GM18858 (cell line): ENCODE data around the gene DNHD1.

Experiments
- ATAC-seq: cut with Tn5 transposase; IDR thresholded peaks from one replicate; pipeline ENCODE4 v1.9.1; 2021; ENCODE audit not compliant: unreplicated experiment

Gene DNHD1

DNA sequence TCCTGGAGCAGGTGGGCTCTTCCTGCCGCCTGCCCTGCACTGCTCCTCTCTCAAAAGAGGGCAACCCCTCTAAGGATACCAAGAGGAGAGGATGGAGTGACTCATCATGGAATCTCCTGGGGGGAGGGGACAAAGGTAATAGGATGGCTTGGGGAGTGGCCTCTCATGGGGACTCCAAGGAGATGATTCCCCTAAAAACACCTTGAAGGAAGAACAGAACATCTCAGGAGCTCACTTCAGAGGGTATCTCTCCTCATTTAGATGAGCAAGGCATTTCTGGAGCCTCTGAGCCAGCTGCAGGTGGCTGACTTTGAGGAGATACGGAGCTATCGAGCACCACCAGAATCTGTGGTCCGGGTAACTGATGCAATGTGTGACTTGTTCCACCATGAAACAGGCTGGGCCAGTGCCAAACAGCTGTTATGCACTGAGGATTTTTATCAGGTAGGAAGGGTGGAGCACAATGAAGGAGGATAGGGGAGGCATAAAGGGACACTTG is 66.1 kb downstream of the DNHD1 start:
- ATAC-seq = no peak

- ATAC-seq = no peak
Measured at GRCh38 chr11:6563667-6564066, 66.6 kb downstream of the DNHD1 start.

GRCh38 chr11:6565325-6565724 is 68.2 kb downstream of the DNHD1 start:
- no peak for ATAC-seq

GRCh38 chr11:6565988-6566703 is 69.1 kb downstream of the DNHD1 start:
- ATAC-seq = no peak

- no peak for ATAC-seq
Measured at GRCh38 chr11:6566704-6567370, 69.8 kb downstream of the DNHD1 start.

DNA sequence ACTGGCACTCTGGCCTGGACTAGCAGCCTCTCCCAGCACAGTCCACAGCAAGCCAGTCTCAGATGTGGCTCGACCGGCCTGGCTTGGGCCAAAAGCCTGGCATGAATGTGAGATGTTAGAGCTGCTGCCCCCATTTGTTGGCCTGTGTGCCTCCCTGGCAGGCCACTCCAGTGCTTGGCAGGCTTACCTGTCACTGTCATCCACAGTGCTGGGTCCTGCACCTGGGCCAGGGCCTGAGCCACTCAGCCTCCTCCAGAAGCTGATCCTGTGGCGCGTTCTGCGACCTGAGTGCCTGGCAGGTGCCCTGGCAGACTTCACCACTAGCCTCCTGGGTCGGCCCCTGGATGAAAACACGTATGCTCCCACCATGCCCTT is 70.3 kb downstream of the DNHD1 start:
- ATAC-seq = no peak

DNA sequence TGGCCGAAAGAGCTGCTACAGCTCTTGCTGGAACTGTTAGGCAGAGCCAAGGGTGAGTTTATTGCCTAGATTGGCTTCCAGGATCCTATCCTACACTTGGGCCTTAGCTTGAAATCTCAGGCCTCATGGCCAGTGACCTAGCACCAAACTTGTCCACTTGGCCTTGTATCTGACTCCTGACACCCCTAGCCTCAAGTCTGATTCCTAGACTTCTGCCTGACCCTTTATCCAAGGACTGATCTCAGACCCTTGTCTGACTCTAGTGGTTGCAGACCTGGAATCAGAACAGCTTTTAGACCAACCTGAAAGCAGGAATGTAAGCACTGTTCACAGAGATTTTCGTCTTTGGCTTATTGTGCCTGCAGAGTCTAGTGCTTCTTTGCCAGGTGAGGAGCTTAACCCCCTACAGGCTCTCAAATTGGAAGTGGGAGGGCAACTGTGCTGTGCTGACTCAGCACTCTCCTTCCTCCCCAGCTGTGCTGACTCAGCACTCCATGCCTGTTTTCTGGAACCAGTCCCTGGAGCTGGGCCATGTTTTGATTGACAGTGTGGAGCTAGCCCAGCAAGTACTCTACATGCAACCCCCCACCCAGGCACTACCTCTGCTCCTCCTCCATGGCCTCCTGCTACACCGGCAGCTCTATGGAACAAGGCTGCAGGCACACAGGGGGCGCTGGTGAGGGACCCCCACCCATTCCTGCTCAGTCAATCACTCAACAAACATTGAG is 71.3 kb downstream of the DNHD1 start:
- ATAC-seq = no peak

- no peak for ATAC-seq
Measured at GRCh38 chr11:6569706-6570105, 72.6 kb downstream of the DNHD1 start.

- no peak for ATAC-seq
Measured at GRCh38 chr11:6570691-6571427, 73.8 kb downstream of the DNHD1 start.

GRCh38 chr11:6571434-6572008 is 74.4 kb downstream of the DNHD1 start:
- ATAC-seq = no peak

GRCh38 chr11:6572215-6572614 is 75.1 kb downstream of the DNHD1 start:
- no peak for ATAC-seq

DNA sequence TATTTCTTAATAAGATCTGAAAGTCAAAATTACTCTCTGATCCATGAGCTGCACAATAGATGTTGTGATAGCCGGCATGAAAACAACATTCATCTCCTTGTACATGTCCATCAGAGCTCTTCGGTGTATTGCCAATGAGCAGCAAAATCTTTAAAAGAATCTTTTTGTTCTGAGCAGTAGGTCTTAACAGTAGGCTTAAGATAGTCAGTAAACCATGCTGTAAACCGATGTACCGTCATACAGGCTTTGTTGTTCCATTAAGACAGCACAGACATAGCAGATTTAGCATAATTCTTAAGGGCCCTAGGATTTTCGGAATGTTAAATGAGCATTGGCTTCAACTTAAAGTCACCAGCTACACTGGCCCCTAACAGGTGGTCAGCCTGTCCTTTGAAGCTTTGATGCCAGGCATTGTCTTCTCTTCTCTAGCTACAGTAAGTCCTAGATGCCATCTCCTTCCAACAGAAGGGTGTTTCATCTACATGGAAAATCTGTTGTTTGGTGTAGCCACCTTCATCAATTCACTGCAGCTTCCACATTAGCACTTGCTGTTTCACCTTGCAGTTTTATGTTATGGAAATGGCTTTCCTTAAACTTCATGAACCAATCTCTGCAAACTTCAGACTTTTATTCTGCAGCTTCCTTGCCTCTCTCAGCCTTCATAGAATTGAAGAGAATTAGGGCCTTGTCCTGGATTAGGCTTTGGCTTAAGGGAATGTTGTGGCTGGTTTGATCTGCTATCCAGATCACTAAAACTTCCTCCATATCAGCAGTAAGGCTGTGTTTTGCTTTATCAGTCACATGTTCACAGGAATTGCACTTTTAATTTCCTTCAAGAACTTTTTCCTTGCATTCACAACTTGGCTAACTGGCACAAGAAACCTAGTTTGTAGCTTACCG is 78.0 kb downstream of the DNHD1 start:
- ATAC-seq = no peak

- ATAC-seq = no peak
Measured at GRCh38 chr11:6576471-6577373, 79.6 kb downstream of the DNHD1 start.

DNA sequence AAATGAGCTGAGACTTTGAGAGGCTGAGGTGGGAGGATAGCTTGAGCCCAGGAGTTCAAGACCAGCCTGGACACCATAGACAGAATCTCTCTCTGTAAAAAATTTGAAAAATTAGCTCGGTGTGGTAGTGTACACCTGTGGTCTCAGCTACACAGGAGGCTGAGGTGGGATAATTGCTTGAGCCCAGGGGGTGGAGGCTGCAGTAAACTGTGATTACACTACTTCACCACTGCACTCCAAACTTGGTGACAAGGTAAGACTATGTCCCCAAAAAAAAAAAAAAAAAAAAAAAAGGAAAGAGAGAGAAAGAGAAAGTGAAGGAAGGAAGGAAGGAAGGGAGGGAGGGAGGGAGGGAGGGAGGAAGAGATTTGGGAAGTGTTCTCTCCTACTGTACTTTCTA is 81.1 kb downstream of the DNHD1 start:
- no peak for ATAC-seq

- no peak for ATAC-seq
Measured at GRCh38 chr11:6579681-6580080, 82.6 kb downstream of the DNHD1 start.

GRCh38 chr11:6583584-6583983 is 86.5 kb downstream of the DNHD1 start:
- no peak for ATAC-seq

GRCh38 chr11:6584528-6584927 is 87.4 kb downstream of the DNHD1 start:
- no peak for ATAC-seq

DNA sequence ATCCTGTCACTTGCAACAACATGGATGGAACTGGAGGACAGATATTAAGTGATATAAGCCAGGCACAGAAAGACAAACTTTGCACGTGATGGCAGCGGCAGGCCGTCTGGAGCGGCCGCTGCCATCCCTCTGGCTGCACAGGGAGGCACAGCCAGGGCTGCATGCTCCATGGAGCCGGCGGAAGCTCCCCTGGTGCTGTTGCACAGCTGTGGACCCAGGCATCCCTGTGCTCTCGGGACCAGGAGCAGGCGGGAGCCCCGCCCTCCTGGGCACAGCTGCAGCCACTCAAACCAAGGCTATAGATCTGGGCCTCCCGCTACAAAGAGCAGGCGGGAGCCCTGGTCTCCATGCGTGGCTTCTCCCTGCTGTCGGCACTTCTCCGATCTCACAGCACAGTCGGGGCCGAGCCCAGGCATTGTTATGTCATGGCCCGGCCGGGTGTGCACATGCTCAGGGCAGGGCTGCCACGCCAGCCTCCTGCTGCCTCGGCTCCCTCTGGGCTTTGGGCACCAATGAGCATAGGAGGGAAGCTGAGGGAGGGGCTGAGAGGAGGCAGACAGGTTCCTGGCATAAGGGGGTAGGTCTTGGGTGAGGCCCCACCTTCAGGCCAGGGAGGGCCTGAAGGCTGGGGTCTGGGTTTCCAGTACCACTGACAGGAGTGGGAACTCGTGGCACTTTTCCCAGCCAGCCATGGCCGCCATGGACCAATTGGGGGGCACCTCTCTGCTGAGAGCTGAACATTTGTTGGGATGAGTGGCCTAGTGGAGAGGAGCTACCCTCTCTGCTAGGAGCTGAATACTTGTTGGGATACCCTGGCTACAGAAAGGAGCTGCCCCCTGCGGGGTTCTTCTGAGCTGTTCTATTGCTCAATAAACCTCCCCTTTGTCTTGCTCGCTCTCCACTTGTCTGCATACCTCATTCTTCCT is 89.6 kb downstream of the DNHD1 start:
- ATAC-seq = no peak
